ENCODE data around the gene SERP2. TPM values are rescaled to one million over a fixed set of nuclear protein-coding genes. Genes with fewer than 3 reads are reported as not detected.

The SERP2 gene
- total RNA-seq, 1 donor: 5.8 TPM

GRCh38 chr13:44368062-44368591 lies 5.5 kb upstream of the SERP2 start:
- Histone ChIP-seq H3K36me3 (ENCODE audit: insufficient read depth, low read length) (no peaks in the 10 kb centered on the region), H3K4me1 (ENCODE audit: insufficient read depth, low read length) (peaks cover 15% of the 10 kb centered on the region), H4K20me1 (ENCODE audit: insufficient read depth, low read length) (no peaks in the 10 kb centered on the region), H3K27me3 (ENCODE audit: insufficient read depth, low read length) (no peaks in the 10 kb centered on the region), H3K79me2 (ENCODE audit: insufficient read depth, low read length) (no peaks in the 10 kb centered on the region), H3K4me3 (ENCODE audit: insufficient read depth, low read length) (no peak overlapping the region), H3K9me3 (ENCODE audit: low read depth, low read length) (no peaks in the 10 kb centered on the region), H2AFZ (ENCODE audit: low read length) (no peak overlapping the region), H3K4me2 (ENCODE audit: insufficient read depth, low read length) (no peak overlapping the region), H3K27ac (ENCODE audit: low read depth, low read length) (no peak overlapping the region)
- no peak for DNase-seq (ENCODE audit: insufficient read length, low spot score, missing footprints)
- no peak for TF ChIP-seq CTCF (IDR thresholded peaks at IDR 0.05; ENCODE audit: extremely low read depth, low read depth, low read length)

GRCh38 chr13:44368599-44369368 lies 4.8 kb upstream of the SERP2 start:
- H3K4me3 ChIP-seq (ENCODE audit: insufficient read depth, low read length): no peak overlapping the region
- H3K9me3 ChIP-seq (ENCODE audit: low read depth, low read length): no peaks in the 10 kb centered on the region
- H2AFZ ChIP-seq (ENCODE audit: low read length): no peak overlapping the region
- peaks cover 15% of the 10 kb centered on the region for H3K4me1 ChIP-seq (ENCODE audit: insufficient read depth, low read length)
- TF ChIP-seq CTCF (IDR thresholded peaks at IDR 0.05; ENCODE audit: extremely low read depth, low read depth, low read length): no peak
- no peaks in the 10 kb centered on the region for H4K20me1 ChIP-seq (ENCODE audit: insufficient read depth, low read length)
- H3K4me2 ChIP-seq (ENCODE audit: insufficient read depth, low read length): no peak overlapping the region
- no peaks in the 10 kb centered on the region for H3K79me2 ChIP-seq (ENCODE audit: insufficient read depth, low read length)
- H3K27me3 ChIP-seq (ENCODE audit: insufficient read depth, low read length): no peaks in the 10 kb centered on the region
- H3K36me3 ChIP-seq (ENCODE audit: insufficient read depth, low read length): no peaks in the 10 kb centered on the region
- H3K27ac ChIP-seq (ENCODE audit: low read depth, low read length): no peak overlapping the region
- no peak for DNase-seq (ENCODE audit: insufficient read length, low spot score, missing footprints)

- Histone ChIP-seq H3K9me3 (ENCODE audit: low read depth, low read length) (no peaks in the 10 kb centered on the region), H3K27me3 (ENCODE audit: insufficient read depth, low read length) (no peaks in the 10 kb centered on the region), H3K4me2 (ENCODE audit: insufficient read depth, low read length) (no peak overlapping the region), H3K4me3 (ENCODE audit: insufficient read depth, low read length) (no peak overlapping the region), H3K36me3 (ENCODE audit: insufficient read depth, low read length) (no peaks in the 10 kb centered on the region), H2AFZ (ENCODE audit: low read length) (no peak overlapping the region), H3K79me2 (ENCODE audit: insufficient read depth, low read length) (no peaks in the 10 kb centered on the region), H4K20me1 (ENCODE audit: insufficient read depth, low read length) (no peaks in the 10 kb centered on the region), H3K4me1 (ENCODE audit: insufficient read depth, low read length) (no peaks in the 10 kb centered on the region), H3K27ac (ENCODE audit: low read depth, low read length) (no peak overlapping the region)
- TF ChIP-seq CTCF (IDR thresholded peaks at IDR 0.05; ENCODE audit: extremely low read depth, low read depth, low read length): no peak
- no peak for DNase-seq (ENCODE audit: insufficient read length, low spot score, missing footprints)
Measured at GRCh38 chr13:44371421-44371820, 2.2 kb upstream of the SERP2 start.

GRCh38 chr13:44373247-44373600 lies 400 bp upstream of the SERP2 start:
- Histone ChIP-seq H3K4me3 (ENCODE audit: insufficient read depth, low read length) (peak overlapping the region; percentile 79), H3K4me2 (ENCODE audit: insufficient read depth, low read length) (peak overlapping the region; percentile 85), H2AFZ (ENCODE audit: low read length) (peak overlapping the region; percentile 79), H3K27ac (ENCODE audit: low read depth, low read length) (no peak overlapping the region), H3K4me1 (ENCODE audit: insufficient read depth, low read length) (no peaks in the 10 kb centered on the region), H3K9me3 (ENCODE audit: low read depth, low read length) (no peaks in the 10 kb centered on the region), H4K20me1 (ENCODE audit: insufficient read depth, low read length) (no peaks in the 10 kb centered on the region), H3K27me3 (ENCODE audit: insufficient read depth, low read length) (no peaks in the 10 kb centered on the region), H3K36me3 (ENCODE audit: insufficient read depth, low read length) (no peaks in the 10 kb centered on the region), H3K79me2 (ENCODE audit: insufficient read depth, low read length) (no peaks in the 10 kb centered on the region)
- DNase-seq (ENCODE audit: insufficient read length, low spot score, missing footprints): peak; percentile 76
- TF ChIP-seq CTCF (IDR thresholded peaks at IDR 0.05; ENCODE audit: extremely low read depth, low read depth, low read length): no peak
